GM12878 (cell line): ENCODE data around the gene DNAI2.

Experiments used
- CHD1 ChIP-seq: IDR thresholded peaks from 2 replicates; pipeline ENCODE4 v1.6.1; 2012; ENCODE audit warnings: low read depth, low read length, improper control_type of control experiment
- EED ChIP-seq: sonication (generic); IDR thresholded peaks from 2 replicates; pipeline ENCODE4 v1.6.1; 2016; ENCODE audit warnings: antibody characterized with exemption, low read depth
- MXI1 ChIP-seq: fragments of 150-350 bp; IDR thresholded peaks from 2 replicates; pipeline ENCODE4 v1.6.1; 2011; ENCODE audit warnings: low read depth, mild to moderate bottlenecking, inconsistent platforms, low read length, improper control_type of control experiment
- RCOR1 ChIP-seq: conservative IDR thresholded peaks from 2 replicates; pipeline ENCODE4 v1.6.1; 2012; ENCODE audit warnings: low read depth, low read length, improper control_type of control experiment
- RFX5 ChIP-seq: IDR thresholded peaks from 2 replicates; pipeline ENCODE4 v1.6.1; 2011; ENCODE audit warnings: low read depth, low read length, improper control_type of control experiment
- RUNX3 ChIP-seq: IDR thresholded peaks from 2 replicates; pipeline ENCODE4 v1.6.1; 2012; ENCODE audit warnings: low read length, inconsistent platforms
- ZNF384 ChIP-seq: IDR thresholded peaks from 2 replicates; pipeline ENCODE4 v1.6.1; 2012; ENCODE audit warnings: low read depth, mild to moderate bottlenecking, low read length, improper control_type of control experiment, borderline replicate concordance
- TF ChIP-seq, protein P1 (sequence below), 3 experiments: IDR thresholded peaks in 2 of 3; conservative IDR thresholded peaks in 1 of 3; 2 replicates each; pipeline ENCODE4 v1.5.1; 2011; ENCODE audit warnings: low read depth in 3 of 3, low read length in 3 of 3, mild to moderate bottlenecking in 3 of 3, control low read depth in 2 of 3, moderate library complexity in 2 of 3, inconsistent platforms in 1 of 3, mixed read lengths in 1 of 3; ENCODE audit not compliant: control insufficient read depth in 2 of 3, insufficient read depth in 1 of 3; ENCODE audit errors: extremely low read depth in 1 of 3
- TF ChIP-seq, protein P2 (sequence below): IDR thresholded peaks from 2 replicates; pipeline ENCODE4 v1.6.1; 2011; ENCODE audit warnings: mild to moderate bottlenecking, low read depth, low read length, moderate library complexity; ENCODE audit not compliant: insufficient replicate concordance
- TF ChIP-seq, protein P3 (sequence below): IDR thresholded peaks from 2 replicates; pipeline ENCODE4 v1.6.1; 2012; ENCODE audit warnings: low read depth, low read length, improper control_type of control experiment
- TF ChIP-seq, protein P4 (sequence below): IDR thresholded peaks from 2 replicates; pipeline ENCODE4 v1.6.1; 2011; ENCODE audit warnings: low read depth, mild to moderate bottlenecking, low read length, moderate library complexity, borderline replicate concordance; ENCODE audit errors: extremely low read depth

DNA sequence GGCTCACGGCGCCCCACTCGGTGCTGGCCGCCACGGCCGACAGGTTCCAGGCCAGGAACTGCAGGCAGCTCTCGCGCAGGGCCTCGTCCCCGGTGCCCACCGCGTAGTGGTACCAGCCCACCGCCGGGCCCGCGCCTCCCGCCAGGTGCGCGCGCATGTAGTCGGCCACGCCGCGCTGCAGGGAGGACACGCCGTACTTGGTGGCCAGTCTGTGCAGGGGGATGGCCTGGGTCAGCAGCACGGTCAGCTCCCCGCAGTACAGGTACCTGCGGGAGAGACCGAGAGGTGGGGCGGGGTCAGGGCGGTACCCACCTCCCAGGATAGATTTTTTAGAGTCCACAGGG lies 83.4 kb downstream of the DNAI2 start:
- TF ChIP-seq, protein P1, sequence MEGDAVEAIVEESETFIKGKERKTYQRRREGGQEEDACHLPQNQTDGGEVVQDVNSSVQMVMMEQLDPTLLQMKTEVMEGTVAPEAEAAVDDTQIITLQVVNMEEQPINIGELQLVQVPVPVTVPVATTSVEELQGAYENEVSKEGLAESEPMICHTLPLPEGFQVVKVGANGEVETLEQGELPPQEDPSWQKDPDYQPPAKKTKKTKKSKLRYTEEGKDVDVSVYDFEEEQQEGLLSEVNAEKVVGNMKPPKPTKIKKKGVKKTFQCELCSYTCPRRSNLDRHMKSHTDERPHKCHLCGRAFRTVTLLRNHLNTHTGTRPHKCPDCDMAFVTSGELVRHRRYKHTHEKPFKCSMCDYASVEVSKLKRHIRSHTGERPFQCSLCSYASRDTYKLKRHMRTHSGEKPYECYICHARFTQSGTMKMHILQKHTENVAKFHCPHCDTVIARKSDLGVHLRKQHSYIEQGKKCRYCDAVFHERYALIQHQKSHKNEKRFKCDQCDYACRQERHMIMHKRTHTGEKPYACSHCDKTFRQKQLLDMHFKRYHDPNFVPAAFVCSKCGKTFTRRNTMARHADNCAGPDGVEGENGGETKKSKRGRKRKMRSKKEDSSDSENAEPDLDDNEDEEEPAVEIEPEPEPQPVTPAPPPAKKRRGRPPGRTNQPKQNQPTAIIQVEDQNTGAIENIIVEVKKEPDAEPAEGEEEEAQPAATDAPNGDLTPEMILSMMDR (IDR thresholded peaks at IDR 0.05 in 2 of 3, conservative IDR thresholded peaks at IDR 0.05 in 1 of 3; ENCODE audit: control insufficient read depth in 2 of 3, extremely low read depth in 1 of 3, insufficient read depth in 1 of 3, low read depth in 3 of 3, low read length in 3 of 3): no peak
- TF ChIP-seq RCOR1: no peak
- TF ChIP-seq, protein P2, sequence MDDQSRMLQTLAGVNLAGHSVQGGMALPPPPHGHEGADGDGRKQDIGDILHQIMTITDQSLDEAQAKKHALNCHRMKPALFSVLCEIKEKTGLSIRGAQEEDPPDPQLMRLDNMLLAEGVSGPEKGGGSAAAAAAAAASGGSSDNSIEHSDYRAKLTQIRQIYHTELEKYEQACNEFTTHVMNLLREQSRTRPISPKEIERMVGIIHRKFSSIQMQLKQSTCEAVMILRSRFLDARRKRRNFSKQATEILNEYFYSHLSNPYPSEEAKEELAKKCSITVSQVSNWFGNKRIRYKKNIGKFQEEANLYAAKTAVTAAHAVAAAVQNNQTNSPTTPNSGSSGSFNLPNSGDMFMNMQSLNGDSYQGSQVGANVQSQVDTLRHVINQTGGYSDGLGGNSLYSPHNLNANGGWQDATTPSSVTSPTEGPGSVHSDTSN: no peak
- TF ChIP-seq ZNF384: no peak
- TF ChIP-seq, protein P3, sequence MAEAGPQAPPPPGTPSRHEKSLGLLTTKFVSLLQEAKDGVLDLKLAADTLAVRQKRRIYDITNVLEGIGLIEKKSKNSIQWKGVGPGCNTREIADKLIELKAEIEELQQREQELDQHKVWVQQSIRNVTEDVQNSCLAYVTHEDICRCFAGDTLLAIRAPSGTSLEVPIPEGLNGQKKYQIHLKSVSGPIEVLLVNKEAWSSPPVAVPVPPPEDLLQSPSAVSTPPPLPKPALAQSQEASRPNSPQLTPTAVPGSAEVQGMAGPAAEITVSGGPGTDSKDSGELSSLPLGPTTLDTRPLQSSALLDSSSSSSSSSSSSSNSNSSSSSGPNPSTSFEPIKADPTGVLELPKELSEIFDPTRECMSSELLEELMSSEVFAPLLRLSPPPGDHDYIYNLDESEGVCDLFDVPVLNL: no peak
- TF ChIP-seq RUNX3: no peak
- TF ChIP-seq, protein P4, sequence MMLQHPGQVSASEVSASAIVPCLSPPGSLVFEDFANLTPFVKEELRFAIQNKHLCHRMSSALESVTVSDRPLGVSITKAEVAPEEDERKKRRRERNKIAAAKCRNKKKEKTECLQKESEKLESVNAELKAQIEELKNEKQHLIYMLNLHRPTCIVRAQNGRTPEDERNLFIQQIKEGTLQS: no peak
- TF ChIP-seq MXI1: no peak
- no peak for TF ChIP-seq RFX5
- TF ChIP-seq CHD1: no peak
- TF ChIP-seq EED: no peak
